ENCODE measurements around the gene KLHL5. TPM values are rescaled to one million over a fixed set of nuclear protein-coding genes. Genes with fewer than 3 reads are reported as not detected.
A peak's percentile ranks its signal among the peaks of the same experiment; 100 is the strongest.

KLHL5 gene
- total and polyA plus RNA-seq, 9 of the 15 experiments (the other 6 are each of a cell fraction or from before 2014, with no cell fraction given), result 8.0 to 30.8 (median 22.1) TPM

DNA sequence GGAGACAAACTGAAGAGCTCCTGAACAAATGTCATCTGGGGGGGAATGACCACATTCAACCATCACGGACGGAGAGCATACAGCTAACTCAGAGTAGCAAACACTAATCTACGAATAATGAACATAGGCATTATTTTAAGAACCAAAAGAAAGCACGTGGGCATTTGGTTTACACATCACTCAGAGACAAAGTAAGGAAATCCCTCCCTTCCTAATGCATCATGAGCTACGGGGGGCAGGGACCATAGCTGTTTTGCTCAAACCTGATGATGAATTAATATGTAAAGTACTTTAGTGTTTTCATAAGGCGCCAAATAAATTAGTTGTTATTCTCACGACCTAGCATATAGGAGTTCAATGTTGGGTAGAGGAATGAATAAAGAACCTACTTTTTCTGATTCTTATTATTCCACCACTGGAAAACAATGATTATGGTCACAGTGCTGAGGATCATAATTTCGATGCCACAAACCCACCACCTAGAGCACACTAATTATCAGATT, 18.1 kb upstream of the KLHL5 start (continued):
- TF ChIP-seq, protein P1, sequence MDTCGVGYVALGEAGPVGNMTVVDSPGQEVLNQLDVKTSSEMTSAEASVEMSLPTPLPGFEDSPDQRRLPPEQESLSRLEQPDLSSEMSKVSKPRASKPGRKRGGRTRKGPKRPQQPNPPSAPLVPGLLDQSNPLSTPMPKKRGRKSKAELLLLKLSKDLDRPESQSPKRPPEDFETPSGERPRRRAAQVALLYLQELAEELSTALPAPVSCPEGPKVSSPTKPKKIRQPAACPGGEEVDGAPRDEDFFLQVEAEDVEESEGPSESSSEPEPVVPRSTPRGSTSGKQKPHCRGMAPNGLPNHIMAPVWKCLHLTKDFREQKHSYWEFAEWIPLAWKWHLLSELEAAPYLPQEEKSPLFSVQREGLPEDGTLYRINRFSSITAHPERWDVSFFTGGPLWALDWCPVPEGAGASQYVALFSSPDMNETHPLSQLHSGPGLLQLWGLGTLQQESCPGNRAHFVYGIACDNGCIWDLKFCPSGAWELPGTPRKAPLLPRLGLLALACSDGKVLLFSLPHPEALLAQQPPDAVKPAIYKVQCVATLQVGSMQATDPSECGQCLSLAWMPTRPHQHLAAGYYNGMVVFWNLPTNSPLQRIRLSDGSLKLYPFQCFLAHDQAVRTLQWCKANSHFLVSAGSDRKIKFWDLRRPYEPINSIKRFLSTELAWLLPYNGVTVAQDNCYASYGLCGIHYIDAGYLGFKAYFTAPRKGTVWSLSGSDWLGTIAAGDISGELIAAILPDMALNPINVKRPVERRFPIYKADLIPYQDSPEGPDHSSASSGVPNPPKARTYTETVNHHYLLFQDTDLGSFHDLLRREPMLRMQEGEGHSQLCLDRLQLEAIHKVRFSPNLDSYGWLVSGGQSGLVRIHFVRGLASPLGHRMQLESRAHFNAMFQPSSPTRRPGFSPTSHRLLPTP (IDR thresholded peaks at IDR 0.05; ENCODE audit: borderline replicate concordance, extremely low read depth, insufficient read length), result no peak
- TF ChIP-seq, protein P2, sequence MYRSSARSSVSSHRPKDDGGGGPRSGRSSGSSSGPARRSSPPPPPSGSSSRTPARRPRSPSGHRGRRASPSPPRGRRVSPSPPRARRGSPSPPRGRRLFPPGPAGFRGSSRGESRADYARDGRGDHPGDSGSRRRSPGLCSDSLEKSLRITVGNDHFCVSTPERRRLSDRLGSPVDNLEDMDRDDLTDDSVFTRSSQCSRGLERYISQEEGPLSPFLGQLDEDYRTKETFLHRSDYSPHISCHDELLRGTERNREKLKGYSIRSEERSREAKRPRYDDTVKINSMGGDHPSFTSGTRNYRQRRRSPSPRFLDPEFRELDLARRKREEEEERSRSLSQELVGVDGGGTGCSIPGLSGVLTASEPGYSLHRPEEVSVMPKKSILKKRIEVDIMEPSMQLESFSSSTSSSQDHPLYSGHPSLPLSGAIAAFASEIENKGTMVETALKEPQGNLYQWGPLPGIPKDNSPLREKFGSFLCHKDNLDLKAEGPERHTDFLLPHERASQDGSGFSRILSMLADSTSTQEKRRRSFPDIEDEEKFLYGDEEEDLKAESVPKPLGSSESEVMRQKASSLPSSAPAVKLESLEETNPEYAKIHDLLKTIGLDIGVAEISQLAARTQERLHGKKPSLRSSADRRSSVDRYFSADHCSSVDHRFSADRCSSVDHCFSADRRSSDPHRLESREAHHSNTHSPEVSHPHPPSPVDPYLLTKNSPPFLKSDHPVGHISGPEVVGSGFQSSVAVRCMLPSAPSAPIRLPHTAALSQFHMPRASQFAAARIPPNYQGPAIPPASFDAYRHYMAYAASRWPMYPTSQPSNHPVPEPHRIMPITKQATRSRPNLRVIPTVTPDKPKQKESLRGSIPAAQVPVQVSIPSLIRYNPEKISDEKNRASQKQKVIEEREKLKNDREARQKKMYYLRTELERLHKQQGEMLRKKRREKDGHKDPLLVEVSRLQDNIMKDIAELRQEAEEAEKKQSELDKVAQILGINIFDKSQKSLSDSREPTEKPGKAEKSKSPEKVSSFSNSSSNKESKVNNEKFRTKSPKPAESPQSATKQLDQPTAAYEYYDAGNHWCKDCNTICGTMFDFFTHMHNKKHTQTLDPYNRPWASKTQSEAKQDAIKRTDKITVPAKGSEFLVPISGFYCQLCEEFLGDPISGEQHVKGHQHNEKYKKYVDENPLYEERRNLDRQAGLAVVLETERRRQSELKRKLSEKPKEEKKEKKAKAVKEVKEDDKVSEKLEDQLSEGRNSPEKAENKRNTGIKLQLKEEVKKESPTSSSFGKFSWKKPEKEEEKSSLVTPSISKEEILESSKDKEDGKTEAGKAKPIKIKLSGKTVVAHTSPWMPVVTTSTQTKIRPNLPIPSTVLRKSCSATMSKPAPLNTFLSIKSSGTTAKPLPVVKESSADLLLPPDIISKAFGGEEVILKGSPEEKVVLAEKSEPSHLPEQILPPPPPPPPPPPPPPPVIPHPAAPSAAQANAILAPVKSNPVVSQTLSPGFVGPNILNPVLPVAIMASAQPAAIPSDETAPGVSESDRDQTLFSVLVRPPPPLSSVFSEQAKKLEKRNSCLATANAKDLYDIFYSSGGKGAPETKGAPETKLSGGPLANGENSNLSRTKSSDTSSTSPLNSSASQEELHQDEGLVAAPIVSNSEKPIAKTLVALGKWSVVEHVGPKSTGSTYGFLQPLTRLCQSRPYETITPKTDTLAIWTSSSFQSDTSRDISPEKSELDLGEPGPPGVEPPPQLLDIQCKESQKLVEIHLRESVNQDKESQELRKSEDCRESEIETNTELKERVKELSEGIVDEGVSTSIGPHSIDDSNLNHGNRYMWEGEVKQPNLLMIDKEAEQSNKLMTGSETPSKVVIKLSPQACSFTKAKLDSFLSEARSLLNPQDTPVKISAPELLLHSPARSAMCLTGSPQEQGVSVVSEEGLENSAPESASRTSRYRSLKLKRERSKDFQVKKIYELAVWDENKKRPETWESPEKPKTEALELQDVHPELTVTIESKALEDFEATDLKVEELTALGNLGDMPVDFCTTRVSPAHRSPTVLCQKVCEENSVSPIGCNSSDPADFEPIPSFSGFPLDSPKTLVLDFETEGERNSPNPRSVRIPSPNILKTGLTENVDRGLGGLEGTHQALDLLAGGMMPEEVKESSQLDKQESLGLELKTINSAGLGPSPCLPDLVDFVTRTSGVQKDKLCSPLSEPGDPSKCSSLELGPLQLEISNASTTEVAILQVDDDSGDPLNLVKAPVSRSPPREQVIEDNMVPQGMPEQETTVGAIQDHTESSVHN (IDR thresholded peaks at IDR 0.05; ENCODE audit: borderline replicate concordance in 1 of 2, low read depth in 1 of 2), result no peak
- TF ChIP-seq RCOR1 (IDR thresholded peaks at IDR 0.05; ENCODE audit: borderline replicate concordance in 1 of 2, low read depth in 2 of 2, low read length in 2 of 2) (no peak), C11orf30 (IDR thresholded peaks at IDR 0.05; ENCODE audit: low read depth) (no peak), ADNP (tag; IDR thresholded peaks at IDR 0.05) (no peak), DPF2 (IDR thresholded peaks at IDR 0.05) (0 out of 2 replicates have a peak, but pooled peaks have one; percentile 37), TAF9B (IDR thresholded peaks at IDR 0.05; ENCODE audit: partially characterized antibody) (no peak), BCOR (IDR thresholded peaks at IDR 0.05) (no peak), SMARCC2 (IDR thresholded peaks at IDR 0.05; ENCODE audit: low read depth) (0 out of 2 replicates have a peak, but pooled peaks have one; percentile 34), ESRRA (IDR thresholded peaks at IDR 0.05; ENCODE audit: borderline replicate concordance, low read depth) (no peak), MECOM (CRISPR knock-in tag; IDR thresholded peaks at IDR 0.05) (no peak), ZFP1 (CRISPR knock-in tag; IDR thresholded peaks at IDR 0.05) (no peak), TAF7 (tag; IDR thresholded peaks at IDR 0.05) (no peak), ZNF699 (CRISPR knock-in tag; IDR thresholded peaks at IDR 0.05; ENCODE audit: insufficient replicate concordance) (no peak), SMAD2 (IDR thresholded peaks at IDR 0.05; ENCODE audit: low read depth, low read length) (no peak), ZNF354B (CRISPR knock-in tag; IDR thresholded peaks at IDR 0.05) (no peak)
- TF ChIP-seq, protein P3, sequence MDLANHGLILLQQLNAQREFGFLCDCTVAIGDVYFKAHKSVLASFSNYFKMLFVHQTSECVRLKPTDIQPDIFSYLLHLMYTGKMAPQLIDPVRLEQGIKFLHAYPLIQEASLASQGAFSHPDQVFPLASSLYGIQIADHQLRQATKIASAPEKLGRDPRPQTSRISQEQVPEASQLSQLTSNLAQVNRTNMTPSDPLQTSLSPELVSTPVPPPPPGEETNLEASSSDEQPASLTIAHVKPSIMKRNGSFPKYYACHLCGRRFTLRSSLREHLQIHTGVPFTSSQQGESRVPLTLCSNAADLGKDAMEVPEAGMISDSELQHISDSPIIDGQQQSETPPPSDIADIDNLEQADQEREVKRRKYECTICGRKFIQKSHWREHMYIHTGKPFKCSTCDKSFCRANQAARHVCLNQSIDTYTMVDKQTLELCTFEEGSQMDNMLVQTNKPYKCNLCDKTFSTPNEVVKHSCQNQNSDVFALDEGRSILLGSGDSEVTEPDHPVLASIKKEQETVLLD (IDR thresholded peaks at IDR 0.05), result no peak
